Esophagus squamous epithelium (tissue), 5 donors: Measurements from ENCODE around the gene MPEG1. TPM values are rescaled to one million over a fixed set of nuclear protein-coding genes. Genes with fewer than 3 reads are reported as not detected.

Source experiments
- DNase-seq: peaks from one replicate; lab custom pipeline; 2025; lab: John Stamatoyannopoulos, UW
- H3K27ac ChIP-seq, 4 donors: fragments of 200-600 bp; sonication (generic); one replicate each; pipeline ENCODE4 v1.5.1; 2016 to 2019; ENCODE audit warnings: mild to moderate bottlenecking in 1 of 4
- H3K27me3 ChIP-seq, 4 donors: fragments of 200-600 bp; sonication (generic); 1 replicate in 3 of 4; 2 replicates in 1 of 4; pipeline versions ENCODE4 v1.5.1 to v1.6.0; 2017 to 2021; ENCODE audit warnings: antibody characterized with exemption in 1 of 4
- H3K36me3 ChIP-seq, 3 donors: fragments of 200-600 bp; sonication (generic); one replicate each; pipeline ENCODE4 v1.5.1; 2016 to 2019
- H3K4me1 ChIP-seq, 3 donors: fragments of 200-600 bp; sonication (generic); one replicate each; pipeline ENCODE4 v1.5.1; 2017 to 2019
- H3K4me3 ChIP-seq, 4 donors: fragments of 200-600 bp; sonication (generic); 1 replicate in 3 of 4; 2 replicates in 1 of 4; pipeline ENCODE4 v1.5.1; 2016 to 2019; ENCODE audit warnings: mild to moderate bottlenecking in 2 of 4, moderate library complexity in 1 of 4
- H3K9me3 ChIP-seq, 3 donors: fragments of 200-600 bp; sonication (generic); one replicate each; pipeline ENCODE4 v1.5.1; 2016 to 2019
- CTCF ChIP-seq, 6 experiments: fragments of 450-650 bp in 4 of 6; fragments of 200-600 bp in 2 of 6; sonication (generic) in 2 of 6; IDR thresholded peaks; one replicate each; pipeline ENCODE4 v1.5.1; 2016 to 2019; ENCODE audit warnings: antibody characterized with exemption in 6 of 6, mild to moderate bottlenecking in 4 of 6, moderate library complexity in 4 of 6
- POLR2A ChIP-seq, 4 donors: fragments of 450-650 bp; IDR thresholded peaks; one replicate each; pipeline ENCODE4 v1.6.1; 2017; ENCODE audit warnings: antibody characterized with exemption in 4 of 4, mild to moderate bottlenecking in 4 of 4, moderate library complexity in 3 of 4
- WGBS, 2 donors: methylation state at CpG; one replicate each; pipeline ENCODE4 v1.1.5; 2018; 5-methylcytosine and 5-hydroxymethylcytosine counted together
- intact Hi-C: fragments of 100-400 bp; cut with DNase I; formaldehyde crosslinking; loops from one replicate; pipeline ENCODE4 v1.15.0; 2022
- total RNA-seq, 4 donors: library from RNA; depleted of rRNA; stranded (reverse); fragments of >200 nt; gene quantifications; one replicate each; pipeline ENCODE4 v1.1.0, GENCODE V29; 2016
- donor health status: DM: yes; HTN: yes; CAD: no.

Gene MPEG1
- total RNA-seq, 4 donors from 2014 or later, result 0.04 to 19.5 (median 5.1) TPM

GRCh38 chr11:59183771-59184170 lies 29.0 kb downstream of the MPEG1 start:
- Histone ChIP-seq H3K27ac (peak overlapping the region in 2 of 4 donors; percentile 9 to 37), H3K4me3 (no peak overlapping the region), H3K27me3 (no peaks in the 10 kb centered on the region), H3K4me1 (peaks cover 0 to 62% (median 44%) of the 10 kb centered on the region in 3 donors), H3K9me3 (no peaks in the 10 kb centered on the region), H3K36me3 (peaks cover 0 to 21% (median 0%) of the 10 kb centered on the region in 3 donors)
- intact Hi-C loops, result no loop called here
- TF ChIP-seq CTCF (IDR thresholded peaks at IDR 0.05), result no peak
- WGBS, 2 donors, result 63% methylated on average over 1 of the region's 1 CpG; no CpG with 5 or more reads in 1 of the 2 donors
- DNase-seq, result no peak

GRCh38 chr11:59182457-59183151 lies 30.1 kb downstream of the MPEG1 start:
- Histone ChIP-seq H3K36me3 (peaks cover 0 to 21% (median 0%) of the 10 kb centered on the region in 3 donors), H3K27ac (no peak overlapping the region), H3K4me1 (peaks cover 0 to 51% (median 38%) of the 10 kb centered on the region in 3 donors), H3K9me3 (no peaks in the 10 kb centered on the region), H3K4me3 (no peak overlapping the region), H3K27me3 (no peaks in the 10 kb centered on the region)
- WGBS, 2 donors, result 86 to 92% methylated on average over 4 of the region's 4 CpGs
- DNase-seq, result no peak
- TF ChIP-seq POLR2A (IDR thresholded peaks at IDR 0.05) (no peak), CTCF (IDR thresholded peaks at IDR 0.05) (peak in 4 of 6 experiments; percentile 25 to 63 (median 44))
- intact Hi-C loops, result no loop called here

GRCh38 chr11:59181746-59182456 lies 30.8 kb downstream of the MPEG1 start:
- no peak for DNase-seq
- H3K4me1 ChIP-seq, result peaks cover 0 to 44% (median 37%) of the 10 kb centered on the region in 3 donors
- intact Hi-C loops, result no loop called here
- H3K9me3 ChIP-seq, result no peaks in the 10 kb centered on the region
- H3K27me3 ChIP-seq, result no peaks in the 10 kb centered on the region
- 94 to 96% methylated on average over 10 to 23 of the region's 33 CpGs for WGBS, 2 donors
- peak overlapping the region in 1 of 4 donors; percentile 19 for H3K27ac ChIP-seq
- peaks cover 0 to 21% (median 0%) of the 10 kb centered on the region in 3 donors for H3K36me3 ChIP-seq
- no peak overlapping the region for H3K4me3 ChIP-seq
- TF ChIP-seq POLR2A (IDR thresholded peaks at IDR 0.05), result no peak
- no peak for TF ChIP-seq CTCF (IDR thresholded peaks at IDR 0.05)

GRCh38 chr11:59180907-59181306 lies 31.8 kb downstream of the MPEG1 start:
- Histone ChIP-seq H3K27ac (no peak overlapping the region), H3K27me3 (no peaks in the 10 kb centered on the region), H3K4me1 (peaks cover 0 to 34% (median 27%) of the 10 kb centered on the region in 3 donors), H3K9me3 (no peaks in the 10 kb centered on the region), H3K4me3 (no peak overlapping the region), H3K36me3 (peaks cover 0 to 21% (median 0%) of the 10 kb centered on the region in 3 donors)
- intact Hi-C loops, result no loop called here
- TF ChIP-seq POLR2A (IDR thresholded peaks at IDR 0.05) (no peak), CTCF (IDR thresholded peaks at IDR 0.05) (no peak)
- 88 to 92% methylated on average over 2 of the region's 2 CpGs for WGBS, 2 donors
- no peak for DNase-seq
